ENCODE measurements around the gene PLEKHG4B.

DNA sequence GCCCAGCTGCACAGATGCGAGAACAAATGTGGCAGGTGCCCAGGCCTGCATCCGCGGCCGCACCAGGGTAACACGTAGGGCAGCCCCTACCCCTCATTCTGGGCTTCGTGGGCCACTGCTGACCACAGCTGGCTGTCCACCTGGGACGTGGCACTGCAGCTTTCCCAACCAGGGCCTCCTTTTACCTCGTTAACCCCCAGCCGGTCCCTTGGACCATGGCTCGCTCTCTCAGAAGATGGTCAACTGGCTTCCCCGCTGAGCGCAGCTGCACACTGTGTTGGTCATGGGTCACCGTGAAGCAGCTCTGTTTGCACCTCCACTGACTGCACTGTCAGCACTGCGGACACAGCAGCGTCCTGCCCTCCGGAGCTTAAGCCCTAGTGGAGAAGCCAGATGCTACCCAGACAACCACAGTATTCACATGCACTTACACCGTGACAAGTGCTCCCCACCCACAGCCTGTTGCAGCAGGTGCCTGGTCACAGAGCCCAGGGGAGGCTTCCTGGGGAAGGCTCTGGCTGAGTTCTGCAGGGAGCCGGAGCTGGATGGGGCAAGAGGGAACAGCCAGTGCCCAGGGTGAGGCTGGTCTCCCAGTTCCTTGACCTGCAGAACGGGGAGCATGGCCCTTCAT is 10.5 kb upstream of the PLEKHG4B start:
- no peak for TF ChIP-seq CTCF (IDR thresholded peaks at IDR 0.05)
- no peak for TF ChIP-seq POLR2A (IDR thresholded peaks at IDR 0.05)
- no peak for TF ChIP-seq POLR2AphosphoS5 (IDR thresholded peaks at IDR 0.05)
